ENCODE results near the gene NUAK1.

GRCh38 chr12:106082216-106083175 is 56.3 kb downstream of the NUAK1 start:
- no peak for TF ChIP-seq POLR2A (IDR thresholded peaks at IDR 0.05)
- TF ChIP-seq POLR2AphosphoS5 (IDR thresholded peaks at IDR 0.05), result no peak
- TF ChIP-seq, protein P1, sequence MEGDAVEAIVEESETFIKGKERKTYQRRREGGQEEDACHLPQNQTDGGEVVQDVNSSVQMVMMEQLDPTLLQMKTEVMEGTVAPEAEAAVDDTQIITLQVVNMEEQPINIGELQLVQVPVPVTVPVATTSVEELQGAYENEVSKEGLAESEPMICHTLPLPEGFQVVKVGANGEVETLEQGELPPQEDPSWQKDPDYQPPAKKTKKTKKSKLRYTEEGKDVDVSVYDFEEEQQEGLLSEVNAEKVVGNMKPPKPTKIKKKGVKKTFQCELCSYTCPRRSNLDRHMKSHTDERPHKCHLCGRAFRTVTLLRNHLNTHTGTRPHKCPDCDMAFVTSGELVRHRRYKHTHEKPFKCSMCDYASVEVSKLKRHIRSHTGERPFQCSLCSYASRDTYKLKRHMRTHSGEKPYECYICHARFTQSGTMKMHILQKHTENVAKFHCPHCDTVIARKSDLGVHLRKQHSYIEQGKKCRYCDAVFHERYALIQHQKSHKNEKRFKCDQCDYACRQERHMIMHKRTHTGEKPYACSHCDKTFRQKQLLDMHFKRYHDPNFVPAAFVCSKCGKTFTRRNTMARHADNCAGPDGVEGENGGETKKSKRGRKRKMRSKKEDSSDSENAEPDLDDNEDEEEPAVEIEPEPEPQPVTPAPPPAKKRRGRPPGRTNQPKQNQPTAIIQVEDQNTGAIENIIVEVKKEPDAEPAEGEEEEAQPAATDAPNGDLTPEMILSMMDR (IDR thresholded peaks at IDR 0.05), result no peak
- TF ChIP-seq EP300 (IDR thresholded peaks at IDR 0.05), result no peak
